IMR-90 (cell line): Measurements from ENCODE around the gene CENPM. TPM values are rescaled to one million over a fixed set of nuclear protein-coding genes. Genes with fewer than 3 reads are reported as not detected.

Experiments used
- ATAC-seq: fragments of 200-7000 bp; cut with Tn5 transposase; 2 replicates; pipeline ENCODE4 v1.9.1; 2020; ENCODE audit warnings: low read depth, mild to moderate bottlenecking, moderate library complexity
- BruUV-seq: library from RNA; stranded (reverse); fragments of 400-500 nt; replicated peaks from 2 replicates; lab custom pipeline; 2021; lab: Mats Ljungman, UMichigan
- CTCF ChIA-PET: fragments of 300-600 bp; formaldehyde crosslinking; extraction: SDS; loops from one replicate; lab custom pipeline; 2021; ENCODE audit warnings: antibody characterized with exemption; lab: Yijun Ruan, JAX
- POLR2A ChIA-PET: fragments of 300-600 bp; sonication (Branson Sonifier 250); formaldehyde crosslinking; loops from one replicate; lab custom pipeline; 2022; ENCODE audit warnings: antibody characterized with exemption; ENCODE audit not compliant: unreplicated experiment; lab: Charles Lee
- DNase-seq: peaks from one replicate; pipeline ENCODE4 v3.0.0; 2013
- H2AFZ ChIP-seq: replicated peaks from 2 replicates; pipeline ENCODE3; 2013; ENCODE audit warnings: low read length, mild to moderate bottlenecking; ENCODE audit not compliant: poor library complexity
- H2AK5ac ChIP-seq: 2 replicates; pipeline ENCODE4 v1.6.1; 2013; ENCODE audit warnings: low read depth, low read length, inconsistent platforms
- H2AK9ac ChIP-seq: replicated peaks from 2 replicates; pipeline ENCODE3; 2013; ENCODE audit warnings: mild to moderate bottlenecking, low read depth, low read length, moderate library complexity; ENCODE audit not compliant: poor library complexity
- H2BK120ac ChIP-seq: 2 replicates; pipeline ENCODE4 v1.6.1; 2013; ENCODE audit warnings: low read depth, low read length, inconsistent platforms
- H2BK15ac ChIP-seq: 3 replicates; pipeline ENCODE4 v1.6.1; 2013; ENCODE audit warnings: low read depth, low read length, inconsistent platforms
- H2BK20ac ChIP-seq: 2 replicates; pipeline ENCODE4 v1.6.1; 2013; ENCODE audit warnings: low read depth, mild to moderate bottlenecking, inconsistent platforms, low read length, moderate library complexity
- H2BK5ac ChIP-seq: 2 replicates; pipeline ENCODE4 v1.6.1; 2013; ENCODE audit warnings: mild to moderate bottlenecking, low read depth, low read length, inconsistent platforms; ENCODE audit not compliant: poor library complexity, severe bottlenecking
- H3K14ac ChIP-seq: replicated peaks from 2 replicates; pipeline ENCODE4 v1.6.1; 2013; ENCODE audit warnings: low read depth, low read length, inconsistent platforms
- H3K18ac ChIP-seq: 2 replicates; pipeline ENCODE4 v1.6.1; 2013; ENCODE audit warnings: low read depth, low read length, control low read depth
- H3K23ac ChIP-seq: 2 replicates; pipeline ENCODE4 v1.6.1; 2013; ENCODE audit warnings: low read depth, low read length, inconsistent platforms
- H3K27ac ChIP-seq: 2 replicates; pipeline ENCODE4 v1.5.1; 2013; ENCODE audit warnings: mild to moderate bottlenecking, control low read depth, low read length; ENCODE audit not compliant: insufficient read depth
- H3K27me3 ChIP-seq: 2 replicates; pipeline ENCODE4 v1.6.1; 2013; ENCODE audit warnings: low read length; ENCODE audit not compliant: control insufficient read depth, insufficient read depth
- H3K36me3 ChIP-seq: 2 replicates; pipeline ENCODE4 v1.6.1; 2013; ENCODE audit warnings: low read length, mixed read lengths; ENCODE audit not compliant: control insufficient read depth, insufficient read depth
- H3K4ac ChIP-seq: 2 replicates; pipeline ENCODE4 v1.6.1; 2013; ENCODE audit warnings: low read depth, low read length, inconsistent platforms
- H3K4me1 ChIP-seq: 2 replicates; pipeline ENCODE4 v1.6.1; 2013; ENCODE audit warnings: low read length, mixed read lengths; ENCODE audit not compliant: control insufficient read depth, insufficient read depth
- H3K4me2 ChIP-seq: 2 replicates; pipeline ENCODE4 v1.6.1; 2013; ENCODE audit warnings: low read depth, mild to moderate bottlenecking, control low read depth, low read length, moderate library complexity
- H3K4me3 ChIP-seq: 2 replicates; pipeline ENCODE4 v1.5.1; 2013; ENCODE audit warnings: low read depth, mild to moderate bottlenecking, control low read depth, low read length, moderate library complexity; ENCODE audit not compliant: insufficient read depth
- H3K56ac ChIP-seq: 2 replicates; pipeline ENCODE4 v1.6.1; 2013; ENCODE audit warnings: low read length, inconsistent platforms; ENCODE audit not compliant: insufficient read depth; ENCODE audit errors: extremely low read depth
- H3K79me1 ChIP-seq, 2 experiments: 2 replicates each; pipeline ENCODE4 v1.6.1; 2013; ENCODE audit warnings: low read length in 2 of 2, inconsistent platforms in 1 of 2, low read depth in 1 of 2
- H3K9ac ChIP-seq: 2 replicates; pipeline ENCODE4 v1.6.1; 2013; ENCODE audit warnings: low read depth, low read length, control low read depth
- H3K9me1 ChIP-seq: 2 replicates; pipeline ENCODE4 v1.6.1; 2013; ENCODE audit warnings: low read length, inconsistent platforms; ENCODE audit not compliant: insufficient read depth
- H3K9me3 ChIP-seq: 2 replicates; pipeline ENCODE4 v1.6.1; 2013; ENCODE audit warnings: low read length; ENCODE audit not compliant: control insufficient read depth, insufficient read depth
- H4K20me1 ChIP-seq: 2 replicates; pipeline ENCODE4 v1.6.1; 2013; ENCODE audit warnings: low read length, inconsistent platforms; ENCODE audit not compliant: insufficient read depth
- H4K5ac ChIP-seq: 2 replicates; pipeline ENCODE4 v1.6.1; 2013; ENCODE audit warnings: mild to moderate bottlenecking, low read depth, low read length, control low read depth
- H4K8ac ChIP-seq, 2 experiments: 2 replicates each; pipeline ENCODE4 v1.6.1; 2013; ENCODE audit warnings: low read depth in 2 of 2, low read length in 2 of 2, control low read depth in 1 of 2, inconsistent platforms in 1 of 2
- H4K91ac ChIP-seq: 2 replicates; pipeline ENCODE4 v1.6.1; 2013; ENCODE audit warnings: low read depth, low read length, inconsistent platforms; ENCODE audit not compliant: insufficient read depth
- BHLHE40 ChIP-seq: fragments of 150-350 bp; IDR thresholded peaks from 2 replicates; pipeline ENCODE4 v1.6.1; 2016; ENCODE audit warnings: mild to moderate bottlenecking, low read depth, low read length
- CEBPB ChIP-seq: IDR thresholded peaks from 2 replicates; pipeline ENCODE4 v1.6.1; 2012; ENCODE audit warnings: low read depth, low read length, improper control_type of control experiment
- MAFK ChIP-seq: IDR thresholded peaks from 2 replicates; pipeline ENCODE4 v1.6.1; 2012; ENCODE audit warnings: low read depth, low read length, improper control_type of control experiment
- POLR2A ChIP-seq: IDR thresholded peaks from 2 replicates; pipeline ENCODE4 v1.6.1; 2012; ENCODE audit warnings: mild to moderate bottlenecking, low read depth, low read length
- WGBS, 2 experiments: methylation state at CpG; one replicate each; pipeline versions ENCODE4 v1.1.5 to v1.1.7; 2013; ENCODE audit warnings: missing lambda C conversion rate in 2 of 2; ENCODE audit not compliant: insufficient read length in 1 of 2; ENCODE audit errors: extremely low coverage in 2 of 2; 5-methylcytosine and 5-hydroxymethylcytosine counted together
- dilution Hi-C: fragments of 300-500 bp; cut with HindIII; formaldehyde crosslinking; loops from one replicate; pipeline ENCODE4 v1.14.3; 2018; ENCODE audit warnings: low sequenced_read_pairs; ENCODE audit not compliant: unreplicated experiment
- in situ Hi-C: fragments of 300-500 bp; cut with MboI; formaldehyde crosslinking; loops from 3 replicates; pipeline ENCODE4 v1.14.3; 2019; ENCODE audit warnings: low sequenced_read_pairs, inconsistent platforms, mixed read lengths
- intact Hi-C: fragments of 100-400 bp; cut with micrococcal nuclease; formaldehyde crosslinking; loops from 2 replicates; pipeline ENCODE4 v1.10.0; 2022
- polyA plus RNA-seq, 3 experiments: library from polyadenylated mRNA; depleted of rRNA; stranded (reverse); fragments of >200 nt; gene quantifications; 2 replicates each; pipeline ENCODE4 v1.2.3, GENCODE V29; 2012; ENCODE audit warnings: low replicate concordance in 1 of 3
- total RNA-seq: library from RNA; depleted of rRNA; stranded (reverse); fragments of >200 nt; gene quantifications from 2 replicates; pipeline ENCODE4 v1.2.3, GENCODE V29; 2012
- TF ChIP-seq, protein P1 (sequence below): fragments of 150-350 bp; IDR thresholded peaks from 2 replicates; pipeline ENCODE4 v1.6.1; 2017; ENCODE audit warnings: mild to moderate bottlenecking, antibody characterized with exemption, low read length, low read depth

CENPM gene
- total and polyA plus RNA-seq, 2 of the 4 experiments (the other 2 are of a cell fraction) = 18.1 to 20.1 TPM

DNA sequence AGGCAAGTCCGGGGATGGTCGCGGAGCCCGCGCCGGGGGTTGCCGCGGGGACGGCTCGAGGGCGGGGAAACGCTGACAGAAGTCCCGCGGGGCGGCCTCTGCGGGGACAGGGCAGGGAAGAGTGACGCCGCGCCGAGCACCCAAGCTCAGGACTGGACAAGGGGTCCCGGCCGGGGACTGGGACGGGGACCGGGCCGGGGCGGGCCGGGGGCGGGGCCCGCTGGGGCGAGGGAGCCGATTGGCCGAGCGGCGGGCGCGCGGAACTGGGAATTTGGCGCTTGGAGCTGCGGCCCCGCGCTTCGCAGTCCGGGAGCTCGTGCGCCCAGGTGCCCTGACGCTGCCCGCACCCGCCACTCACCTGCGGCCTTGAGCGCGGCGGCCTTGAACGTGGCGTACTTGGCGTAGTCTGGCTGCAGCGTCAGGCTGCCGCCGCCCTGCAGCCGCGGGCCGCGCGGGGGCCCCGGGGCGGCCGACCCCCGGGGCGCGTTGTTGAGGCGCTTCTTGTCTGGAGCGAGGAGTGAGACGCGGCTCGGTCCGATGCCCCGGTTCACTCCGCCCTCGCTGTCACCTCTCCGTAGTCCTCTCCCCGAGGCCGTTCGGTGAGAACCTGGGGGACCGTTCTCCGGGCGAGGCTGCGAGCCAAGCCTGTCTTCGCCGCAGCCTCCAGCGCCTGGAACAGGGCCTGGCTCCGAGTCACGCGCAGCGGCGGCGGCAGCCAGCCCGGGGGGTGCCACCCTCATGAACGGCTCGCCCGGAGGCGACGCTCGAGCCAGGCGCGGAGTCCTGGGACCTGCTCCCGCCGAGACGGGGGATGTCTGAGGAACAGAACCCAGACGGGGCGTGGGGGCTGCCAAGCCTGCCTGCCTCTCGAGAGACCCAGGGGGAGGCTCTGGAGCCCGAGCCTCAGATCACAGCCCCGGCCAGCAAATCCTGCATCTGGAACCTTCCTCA is 36.6 kb downstream of the CENPM start:
- Histone ChIP-seq H3K4me3 (peak overlapping the region; percentile 1; the same call in 1 of the 2 replicates), H3K14ac (no peak overlapping the region), H3K4ac (no peak overlapping the region), H2BK120ac (no peak overlapping the region), H2BK5ac (no peak overlapping the region), H4K5ac (no peak overlapping the region), H4K20me1 (peaks cover 7% of the 10 kb centered on the region), H3K4me2 (peak overlapping the region; percentile 36; the same call in 1 of the 2 replicates), H3K79me1 (no peaks in the 10 kb centered on the region), H3K27me3 (peaks cover 59% of the 10 kb centered on the region), H3K27ac (no peak overlapping the region), H2BK15ac (no peak overlapping the region), H3K36me3 (peaks cover 2% of the 10 kb centered on the region; the same call in 1 of the 2 replicates), H3K18ac (no peak overlapping the region), H3K9ac (no peak overlapping the region), H4K8ac (no peak overlapping the region), H3K4me1 (peaks cover 2% of the 10 kb centered on the region; the same call in 1 of the 2 replicates), H4K91ac (no peak overlapping the region), H2AK9ac (no peak overlapping the region), H3K23ac (no peak overlapping the region), H3K9me3 (no peaks in the 10 kb centered on the region), H3K56ac (no peak overlapping the region), H2AFZ (peak overlapping the region; percentile 67), H2BK20ac (no peak overlapping the region), H3K9me1 (no peaks in the 10 kb centered on the region), H2AK5ac (no peak overlapping the region)
- in situ Hi-C loops = no loop called here
- intact Hi-C loops = no loop called here
- no peak for DNase-seq
- 2% methylated on average over 92 of the region's 112 CpGs; no CpG with 5 or more reads in 1 of the 2 experiments for WGBS, 2 experiments
- ATAC-seq = peak; percentile 44
- BruUV-seq = no TSS peak
- ChIA-PET CTCF (no interaction called here), POLR2A (no interaction called here)
- dilution Hi-C loops = no loop called here
- no peak for TF ChIP-seq MAFK
- TF ChIP-seq CEBPB = no peak
- 0 out of 2 replicates have a peak, but pooled peaks have one; percentile 38 for TF ChIP-seq BHLHE40
- no peak for TF ChIP-seq POLR2A
- TF ChIP-seq, protein P1, sequence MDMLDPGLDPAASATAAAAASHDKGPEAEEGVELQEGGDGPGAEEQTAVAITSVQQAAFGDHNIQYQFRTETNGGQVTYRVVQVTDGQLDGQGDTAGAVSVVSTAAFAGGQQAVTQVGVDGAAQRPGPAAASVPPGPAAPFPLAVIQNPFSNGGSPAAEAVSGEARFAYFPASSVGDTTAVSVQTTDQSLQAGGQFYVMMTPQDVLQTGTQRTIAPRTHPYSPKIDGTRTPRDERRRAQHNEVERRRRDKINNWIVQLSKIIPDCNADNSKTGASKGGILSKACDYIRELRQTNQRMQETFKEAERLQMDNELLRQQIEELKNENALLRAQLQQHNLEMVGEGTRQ = 0 out of 2 replicates have a peak, but pooled peaks have one; percentile 40
